OCI-LY3 (cell line): ENCODE measurements around the gene DDIT3.

Source experiments
- CTCF ChIP-seq: fragments of 200-600, 300-600 bp; sonication (generic); IDR thresholded peaks from 2 replicates; pipeline ENCODE4 v1.5.1; 2014; ENCODE audit warnings: antibody characterized with exemption, low read length, low read depth
- EZH2phosphoT487 ChIP-seq: fragments of 200-600 bp; shearing (Covaris generic); IDR thresholded peaks from 2 replicates; pipeline ENCODE4 v1.6.1; 2018; ENCODE audit warnings: antibody characterized with exemption, mixed run types, low read depth

GRCh38 chr12:57500213-57500612, 20.1 kb downstream of the DDIT3 start:
- TF ChIP-seq CTCF (no peak), EZH2phosphoT487 (no peak)
